HEK293 (cell line): Measurements from ENCODE around the gene POU2F2.

ENCODE experiments used
- GLIS1 ChIP-seq: fragments of 450-650 bp; formaldehyde crosslinking; IDR thresholded peaks from 2 replicates; pipeline ENCODE4 v1.5.1; 2016; ENCODE audit warnings: missing biosample characterization, missing genetic modification characterization
- KLF8 ChIP-seq: fragments of 450-650 bp; formaldehyde crosslinking; IDR thresholded peaks from 2 replicates; pipeline ENCODE4 v1.5.1; 2016; ENCODE audit warnings: missing biosample characterization, missing genetic modification characterization
- MZF1 ChIP-seq: fragments of 450-650 bp; formaldehyde crosslinking; IDR thresholded peaks from 2 replicates; pipeline ENCODE4 v1.5.1; 2017; ENCODE audit warnings: missing biosample characterization, missing genetic modification characterization, borderline replicate concordance
- RBAK ChIP-seq: fragments of 450-650 bp; formaldehyde crosslinking; IDR thresholded peaks from 2 replicates; pipeline ENCODE4 v1.5.1; 2016; ENCODE audit warnings: missing biosample characterization, missing genetic modification characterization
- SETDB1 ChIP-seq: IDR thresholded peaks from one replicate; pipeline ENCODE4 v1.6.1; 2017; ENCODE audit warnings: mild to moderate bottlenecking, low read length, moderate library complexity, mixed read lengths; ENCODE audit not compliant: insufficient read length
- ZBTB8A ChIP-seq: fragments of 450-650 bp; formaldehyde crosslinking; IDR thresholded peaks from 2 replicates; pipeline ENCODE4 v1.5.1; 2016; ENCODE audit warnings: missing biosample characterization, missing genetic modification characterization
- ZFP37 ChIP-seq: fragments of 450-650 bp; formaldehyde crosslinking; IDR thresholded peaks from 2 replicates; pipeline ENCODE4 v1.5.1; 2016; ENCODE audit warnings: missing biosample characterization, missing genetic modification characterization
- ZNF214 ChIP-seq: fragments of 450-650 bp; formaldehyde crosslinking; IDR thresholded peaks from 2 replicates; pipeline ENCODE4 v1.5.1; 2017; ENCODE audit warnings: missing biosample characterization, mild to moderate bottlenecking, missing genetic modification characterization, borderline replicate concordance
- ZNF335 ChIP-seq: fragments of 450-650 bp; formaldehyde crosslinking; conservative IDR thresholded peaks from 2 replicates; pipeline ENCODE4 v1.5.1; 2016; ENCODE audit warnings: missing biosample characterization, missing genetic modification characterization
- ZNF473 ChIP-seq: fragments of 450-650 bp; formaldehyde crosslinking; IDR thresholded peaks from 2 replicates; pipeline ENCODE4 v1.5.1; 2017; ENCODE audit warnings: missing biosample characterization, missing genetic modification characterization
- ZNF558 ChIP-seq: fragments of 450-650 bp; formaldehyde crosslinking; IDR thresholded peaks from 2 replicates; pipeline ENCODE4 v1.5.1; 2016; ENCODE audit warnings: missing biosample characterization, missing genetic modification characterization
- ZNF585B ChIP-seq: fragments of 450-650 bp; formaldehyde crosslinking; IDR thresholded peaks from 2 replicates; pipeline ENCODE4 v1.5.1; 2016; ENCODE audit warnings: missing biosample characterization, missing genetic modification characterization
- ZNF660 ChIP-seq: fragments of 450-650 bp; IDR thresholded peaks from 2 replicates; pipeline ENCODE4 v1.5.1; 2018; ENCODE audit warnings: missing biosample characterization, mild to moderate bottlenecking, missing genetic modification characterization
- TF ChIP-seq, protein P1 (sequence below): fragments of 450-650 bp; formaldehyde crosslinking; IDR thresholded peaks from 2 replicates; pipeline ENCODE4 v1.5.1; 2016; ENCODE audit warnings: missing biosample characterization, missing genetic modification characterization
- TF ChIP-seq, protein P2 (sequence below): IDR thresholded peaks from 2 replicates; pipeline ENCODE4 v1.6.1; 2011; ENCODE audit warnings: mild to moderate bottlenecking, low read depth, low read length, borderline replicate concordance
- TF ChIP-seq, protein P3 (sequence below): fragments of 450-650 bp; formaldehyde crosslinking; IDR thresholded peaks from 2 replicates; pipeline ENCODE4 v1.5.1; 2016; ENCODE audit warnings: missing biosample characterization, missing genetic modification characterization
- TF ChIP-seq, protein P4 (sequence below): fragments of 450-650 bp; formaldehyde crosslinking; IDR thresholded peaks from 2 replicates; pipeline ENCODE4 v1.5.1; 2016; ENCODE audit warnings: missing biosample characterization, missing genetic modification characterization
- TF ChIP-seq, protein P5 (sequence below): fragments of 450-650 bp; formaldehyde crosslinking; IDR thresholded peaks from 2 replicates; pipeline ENCODE4 v1.5.1; 2016; ENCODE audit warnings: missing biosample characterization, missing genetic modification characterization
- TF ChIP-seq, protein P6 (sequence below): fragments of 450-650 bp; formaldehyde crosslinking; IDR thresholded peaks from 2 replicates; pipeline ENCODE4 v1.5.1; 2017; ENCODE audit warnings: missing biosample characterization, missing genetic modification characterization
- TF ChIP-seq, protein P7 (sequence below): fragments of 450-650 bp; formaldehyde crosslinking; IDR thresholded peaks from 2 replicates; pipeline ENCODE4 v1.5.1; 2016; ENCODE audit warnings: missing biosample characterization, missing genetic modification characterization, borderline replicate concordance

Gene POU2F2

DNA sequence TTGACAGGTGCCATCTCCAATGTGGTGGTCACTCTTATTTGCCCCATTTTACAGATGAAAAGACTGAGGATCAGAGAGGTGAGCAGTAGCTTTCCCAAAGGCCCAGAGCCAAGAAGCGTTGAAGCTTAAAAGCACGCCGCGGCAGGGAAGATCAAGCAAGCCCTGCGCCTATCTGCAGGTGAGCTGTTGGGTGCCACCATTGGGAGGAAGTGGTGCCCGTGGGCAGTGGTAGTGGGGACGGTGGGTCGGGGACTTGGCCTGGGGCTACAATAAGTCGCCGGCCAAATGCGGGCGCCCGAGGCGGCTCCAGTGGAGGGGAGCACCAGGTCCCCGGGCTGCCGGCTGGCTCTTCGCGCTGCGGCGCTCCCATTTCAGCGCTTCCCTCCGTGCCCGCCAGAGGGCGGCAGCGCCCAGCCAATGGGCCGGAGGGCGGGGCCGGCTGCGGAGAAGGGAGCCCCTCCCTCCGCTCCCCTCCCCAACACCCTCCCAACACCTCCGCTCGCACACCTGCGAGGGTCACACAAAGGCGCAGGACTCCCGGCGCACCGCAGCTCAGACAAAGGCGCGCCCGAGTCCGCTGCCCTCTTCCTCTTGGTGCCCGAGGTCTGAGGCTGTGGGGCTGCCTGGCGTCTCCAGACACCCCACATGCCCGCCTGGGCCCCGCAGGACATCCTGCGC lies 744 bp upstream of the POU2F2 start (continued):
- TF ChIP-seq, protein P1, sequence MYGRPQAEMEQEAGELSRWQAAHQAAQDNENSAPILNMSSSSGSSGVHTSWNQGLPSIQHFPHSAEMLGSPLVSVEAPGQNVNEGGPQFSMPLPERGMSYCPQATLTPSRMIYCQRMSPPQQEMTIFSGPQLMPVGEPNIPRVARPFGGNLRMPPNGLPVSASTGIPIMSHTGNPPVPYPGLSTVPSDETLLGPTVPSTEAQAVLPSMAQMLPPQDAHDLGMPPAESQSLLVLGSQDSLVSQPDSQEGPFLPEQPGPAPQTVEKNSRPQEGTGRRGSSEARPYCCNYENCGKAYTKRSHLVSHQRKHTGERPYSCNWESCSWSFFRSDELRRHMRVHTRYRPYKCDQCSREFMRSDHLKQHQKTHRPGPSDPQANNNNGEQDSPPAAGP (tag by site-specific recombination) = peak; percentile 96
- TF ChIP-seq ZNF214 (tag by site-specific recombination) (no peak), SETDB1 (no peak), ZNF558 (tag by site-specific recombination) (no peak), ZFP37 (tag by site-specific recombination) (0 out of 2 replicates have a peak, but pooled peaks have one; percentile 19), ZNF335 (peak; percentile 92), ZNF585B (tag by site-specific recombination) (no peak), RBAK (no peak), MZF1 (no peak), ZNF660 (tag by site-specific recombination) (peak; percentile 75), KLF8 (peak; percentile 95), GLIS1 (tag by site-specific recombination) (0 out of 2 replicates have a peak, but pooled peaks have one; percentile 29), ZNF473 (tag by site-specific recombination) (no peak), ZBTB8A (tag by site-specific recombination) (peak; percentile 60)
- TF ChIP-seq, protein P2, sequence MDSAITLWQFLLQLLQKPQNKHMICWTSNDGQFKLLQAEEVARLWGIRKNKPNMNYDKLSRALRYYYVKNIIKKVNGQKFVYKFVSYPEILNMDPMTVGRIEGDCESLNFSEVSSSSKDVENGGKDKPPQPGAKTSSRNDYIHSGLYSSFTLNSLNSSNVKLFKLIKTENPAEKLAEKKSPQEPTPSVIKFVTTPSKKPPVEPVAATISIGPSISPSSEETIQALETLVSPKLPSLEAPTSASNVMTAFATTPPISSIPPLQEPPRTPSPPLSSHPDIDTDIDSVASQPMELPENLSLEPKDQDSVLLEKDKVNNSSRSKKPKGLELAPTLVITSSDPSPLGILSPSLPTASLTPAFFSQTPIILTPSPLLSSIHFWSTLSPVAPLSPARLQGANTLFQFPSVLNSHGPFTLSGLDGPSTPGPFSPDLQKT = no peak
- TF ChIP-seq, protein P3, sequence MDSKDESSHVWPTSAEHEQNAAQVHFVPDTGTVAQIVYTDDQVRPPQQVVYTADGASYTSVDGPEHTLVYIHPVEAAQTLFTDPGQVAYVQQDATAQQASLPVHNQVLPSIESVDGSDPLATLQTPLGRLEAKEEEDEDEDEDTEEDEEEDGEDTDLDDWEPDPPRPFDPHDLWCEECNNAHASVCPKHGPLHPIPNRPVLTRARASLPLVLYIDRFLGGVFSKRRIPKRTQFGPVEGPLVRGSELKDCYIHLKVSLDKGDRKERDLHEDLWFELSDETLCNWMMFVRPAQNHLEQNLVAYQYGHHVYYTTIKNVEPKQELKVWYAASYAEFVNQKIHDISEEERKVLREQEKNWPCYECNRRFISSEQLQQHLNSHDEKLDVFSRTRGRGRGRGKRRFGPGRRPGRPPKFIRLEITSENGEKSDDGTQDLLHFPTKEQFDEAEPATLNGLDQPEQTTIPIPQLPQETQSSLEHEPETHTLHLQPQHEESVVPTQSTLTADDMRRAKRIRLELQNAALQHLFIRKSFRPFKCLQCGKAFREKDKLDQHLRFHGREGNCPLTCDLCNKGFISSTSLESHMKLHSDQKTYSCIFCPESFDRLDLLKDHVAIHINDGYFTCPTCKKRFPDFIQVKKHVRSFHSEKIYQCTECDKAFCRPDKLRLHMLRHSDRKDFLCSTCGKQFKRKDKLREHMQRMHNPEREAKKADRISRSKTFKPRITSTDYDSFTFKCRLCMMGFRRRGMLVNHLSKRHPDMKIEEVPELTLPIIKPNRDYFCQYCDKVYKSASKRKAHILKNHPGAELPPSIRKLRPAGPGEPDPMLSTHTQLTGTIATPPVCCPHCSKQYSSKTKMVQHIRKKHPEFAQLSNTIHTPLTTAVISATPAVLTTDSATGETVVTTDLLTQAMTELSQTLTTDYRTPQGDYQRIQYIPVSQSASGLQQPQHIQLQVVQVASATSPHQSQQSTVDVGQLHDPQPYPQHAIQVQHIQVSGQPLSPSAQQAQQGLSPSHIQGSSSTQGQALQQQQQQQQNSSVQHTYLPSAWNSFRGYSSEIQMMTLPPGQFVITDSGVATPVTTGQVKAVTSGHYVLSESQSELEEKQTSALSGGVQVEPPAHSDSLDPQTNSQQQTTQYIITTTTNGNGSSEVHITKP (tag by site-specific recombination) = no peak
- TF ChIP-seq, protein P4, sequence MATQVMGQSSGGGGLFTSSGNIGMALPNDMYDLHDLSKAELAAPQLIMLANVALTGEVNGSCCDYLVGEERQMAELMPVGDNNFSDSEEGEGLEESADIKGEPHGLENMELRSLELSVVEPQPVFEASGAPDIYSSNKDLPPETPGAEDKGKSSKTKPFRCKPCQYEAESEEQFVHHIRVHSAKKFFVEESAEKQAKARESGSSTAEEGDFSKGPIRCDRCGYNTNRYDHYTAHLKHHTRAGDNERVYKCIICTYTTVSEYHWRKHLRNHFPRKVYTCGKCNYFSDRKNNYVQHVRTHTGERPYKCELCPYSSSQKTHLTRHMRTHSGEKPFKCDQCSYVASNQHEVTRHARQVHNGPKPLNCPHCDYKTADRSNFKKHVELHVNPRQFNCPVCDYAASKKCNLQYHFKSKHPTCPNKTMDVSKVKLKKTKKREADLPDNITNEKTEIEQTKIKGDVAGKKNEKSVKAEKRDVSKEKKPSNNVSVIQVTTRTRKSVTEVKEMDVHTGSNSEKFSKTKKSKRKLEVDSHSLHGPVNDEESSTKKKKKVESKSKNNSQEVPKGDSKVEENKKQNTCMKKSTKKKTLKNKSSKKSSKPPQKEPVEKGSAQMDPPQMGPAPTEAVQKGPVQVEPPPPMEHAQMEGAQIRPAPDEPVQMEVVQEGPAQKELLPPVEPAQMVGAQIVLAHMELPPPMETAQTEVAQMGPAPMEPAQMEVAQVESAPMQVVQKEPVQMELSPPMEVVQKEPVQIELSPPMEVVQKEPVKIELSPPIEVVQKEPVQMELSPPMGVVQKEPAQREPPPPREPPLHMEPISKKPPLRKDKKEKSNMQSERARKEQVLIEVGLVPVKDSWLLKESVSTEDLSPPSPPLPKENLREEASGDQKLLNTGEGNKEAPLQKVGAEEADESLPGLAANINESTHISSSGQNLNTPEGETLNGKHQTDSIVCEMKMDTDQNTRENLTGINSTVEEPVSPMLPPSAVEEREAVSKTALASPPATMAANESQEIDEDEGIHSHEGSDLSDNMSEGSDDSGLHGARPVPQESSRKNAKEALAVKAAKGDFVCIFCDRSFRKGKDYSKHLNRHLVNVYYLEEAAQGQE = no peak
- TF ChIP-seq, protein P5, sequence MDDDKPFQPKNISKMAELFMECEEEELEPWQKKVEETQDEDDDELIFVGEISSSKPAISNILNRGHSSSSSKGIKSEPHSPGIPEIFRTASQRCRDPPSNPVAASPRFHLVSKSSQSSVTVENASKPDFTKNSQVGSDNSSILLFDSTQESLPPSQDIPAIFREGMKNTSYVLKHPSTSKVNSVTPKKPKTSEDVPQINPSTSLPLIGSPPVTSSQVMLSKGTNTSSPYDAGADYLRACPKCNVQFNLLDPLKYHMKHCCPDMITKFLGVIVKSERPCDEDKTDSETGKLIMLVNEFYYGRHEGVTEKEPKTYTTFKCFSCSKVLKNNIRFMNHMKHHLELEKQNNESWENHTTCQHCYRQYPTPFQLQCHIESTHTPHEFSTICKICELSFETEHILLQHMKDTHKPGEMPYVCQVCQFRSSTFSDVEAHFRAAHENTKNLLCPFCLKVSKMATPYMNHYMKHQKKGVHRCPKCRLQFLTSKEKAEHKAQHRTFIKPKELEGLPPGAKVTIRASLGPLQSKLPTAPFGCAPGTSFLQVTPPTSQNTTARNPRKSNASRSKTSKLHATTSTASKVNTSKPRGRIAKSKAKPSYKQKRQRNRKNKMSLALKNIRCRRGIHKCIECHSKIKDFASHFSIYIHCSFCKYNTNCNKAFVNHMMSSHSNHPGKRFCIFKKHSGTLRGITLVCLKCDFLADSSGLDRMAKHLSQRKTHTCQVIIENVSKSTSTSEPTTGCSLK (tag by site-specific recombination) = no peak
- TF ChIP-seq, protein P6, sequence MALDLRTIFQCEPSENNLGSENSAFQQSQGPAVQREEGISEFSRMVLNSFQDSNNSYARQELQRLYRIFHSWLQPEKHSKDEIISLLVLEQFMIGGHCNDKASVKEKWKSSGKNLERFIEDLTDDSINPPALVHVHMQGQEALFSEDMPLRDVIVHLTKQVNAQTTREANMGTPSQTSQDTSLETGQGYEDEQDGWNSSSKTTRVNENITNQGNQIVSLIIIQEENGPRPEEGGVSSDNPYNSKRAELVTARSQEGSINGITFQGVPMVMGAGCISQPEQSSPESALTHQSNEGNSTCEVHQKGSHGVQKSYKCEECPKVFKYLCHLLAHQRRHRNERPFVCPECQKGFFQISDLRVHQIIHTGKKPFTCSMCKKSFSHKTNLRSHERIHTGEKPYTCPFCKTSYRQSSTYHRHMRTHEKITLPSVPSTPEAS = no peak
- TF ChIP-seq, protein P7, sequence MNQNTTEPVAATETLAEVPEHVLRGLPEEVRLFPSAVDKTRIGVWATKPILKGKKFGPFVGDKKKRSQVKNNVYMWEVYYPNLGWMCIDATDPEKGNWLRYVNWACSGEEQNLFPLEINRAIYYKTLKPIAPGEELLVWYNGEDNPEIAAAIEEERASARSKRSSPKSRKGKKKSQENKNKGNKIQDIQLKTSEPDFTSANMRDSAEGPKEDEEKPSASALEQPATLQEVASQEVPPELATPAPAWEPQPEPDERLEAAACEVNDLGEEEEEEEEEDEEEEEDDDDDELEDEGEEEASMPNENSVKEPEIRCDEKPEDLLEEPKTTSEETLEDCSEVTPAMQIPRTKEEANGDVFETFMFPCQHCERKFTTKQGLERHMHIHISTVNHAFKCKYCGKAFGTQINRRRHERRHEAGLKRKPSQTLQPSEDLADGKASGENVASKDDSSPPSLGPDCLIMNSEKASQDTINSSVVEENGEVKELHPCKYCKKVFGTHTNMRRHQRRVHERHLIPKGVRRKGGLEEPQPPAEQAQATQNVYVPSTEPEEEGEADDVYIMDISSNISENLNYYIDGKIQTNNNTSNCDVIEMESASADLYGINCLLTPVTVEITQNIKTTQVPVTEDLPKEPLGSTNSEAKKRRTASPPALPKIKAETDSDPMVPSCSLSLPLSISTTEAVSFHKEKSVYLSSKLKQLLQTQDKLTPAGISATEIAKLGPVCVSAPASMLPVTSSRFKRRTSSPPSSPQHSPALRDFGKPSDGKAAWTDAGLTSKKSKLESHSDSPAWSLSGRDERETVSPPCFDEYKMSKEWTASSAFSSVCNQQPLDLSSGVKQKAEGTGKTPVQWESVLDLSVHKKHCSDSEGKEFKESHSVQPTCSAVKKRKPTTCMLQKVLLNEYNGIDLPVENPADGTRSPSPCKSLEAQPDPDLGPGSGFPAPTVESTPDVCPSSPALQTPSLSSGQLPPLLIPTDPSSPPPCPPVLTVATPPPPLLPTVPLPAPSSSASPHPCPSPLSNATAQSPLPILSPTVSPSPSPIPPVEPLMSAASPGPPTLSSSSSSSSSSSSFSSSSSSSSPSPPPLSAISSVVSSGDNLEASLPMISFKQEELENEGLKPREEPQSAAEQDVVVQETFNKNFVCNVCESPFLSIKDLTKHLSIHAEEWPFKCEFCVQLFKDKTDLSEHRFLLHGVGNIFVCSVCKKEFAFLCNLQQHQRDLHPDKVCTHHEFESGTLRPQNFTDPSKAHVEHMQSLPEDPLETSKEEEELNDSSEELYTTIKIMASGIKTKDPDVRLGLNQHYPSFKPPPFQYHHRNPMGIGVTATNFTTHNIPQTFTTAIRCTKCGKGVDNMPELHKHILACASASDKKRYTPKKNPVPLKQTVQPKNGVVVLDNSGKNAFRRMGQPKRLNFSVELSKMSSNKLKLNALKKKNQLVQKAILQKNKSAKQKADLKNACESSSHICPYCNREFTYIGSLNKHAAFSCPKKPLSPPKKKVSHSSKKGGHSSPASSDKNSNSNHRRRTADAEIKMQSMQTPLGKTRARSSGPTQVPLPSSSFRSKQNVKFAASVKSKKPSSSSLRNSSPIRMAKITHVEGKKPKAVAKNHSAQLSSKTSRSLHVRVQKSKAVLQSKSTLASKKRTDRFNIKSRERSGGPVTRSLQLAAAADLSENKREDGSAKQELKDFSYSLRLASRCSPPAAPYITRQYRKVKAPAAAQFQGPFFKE (tag by site-specific recombination) = no peak
